Measurements from ENCODE around the gene BABAM2.
"Not testable (repeated sequence)": the region's sequence is repeated elsewhere in the genome, so short reads cannot be mapped to it uniquely, and the experiment has no call there.

Gene BABAM2

DNA sequence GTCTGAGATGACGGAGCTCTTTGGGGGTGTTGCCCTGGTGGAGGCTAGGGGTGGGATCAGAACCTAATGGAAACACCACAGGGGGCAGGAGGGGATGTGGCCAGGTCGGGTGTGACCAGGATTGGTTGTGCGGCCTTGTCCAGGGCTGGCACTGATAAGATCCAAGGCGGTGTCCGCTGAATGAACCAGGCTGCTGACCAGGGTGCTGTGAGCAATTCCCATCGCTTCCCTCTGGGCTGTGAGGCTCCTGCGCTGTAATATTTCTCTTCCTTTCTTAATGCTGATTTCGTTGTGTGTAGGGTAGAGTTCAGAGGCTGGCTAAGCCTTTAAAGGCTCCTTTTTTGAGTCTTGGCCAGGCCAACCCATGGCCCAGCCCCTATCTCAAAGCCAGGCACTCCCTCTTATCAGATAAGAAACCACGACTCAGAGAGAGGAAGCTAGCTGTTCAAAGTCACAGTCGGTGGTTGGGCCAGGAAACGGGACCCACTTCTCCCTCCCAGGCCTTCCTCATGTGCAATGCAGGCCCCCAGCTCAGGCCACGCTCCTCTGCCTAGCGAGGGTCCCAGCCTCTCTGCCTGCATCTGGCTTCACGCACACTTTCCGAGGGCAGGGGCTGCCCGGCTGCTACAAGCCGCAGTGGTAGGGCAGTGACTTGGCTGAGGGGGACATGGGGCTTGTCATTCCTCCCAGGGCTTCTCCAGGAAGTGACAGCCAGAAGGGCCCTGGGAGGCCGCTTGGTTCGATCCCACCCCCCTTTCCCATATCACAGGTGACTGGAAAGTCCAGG is 476.2 kb downstream of the BABAM2 start:
- no peak for DNase-seq (ENCODE audit: low read depth in 1 of 2, low spot score in 1 of 2)

DNA sequence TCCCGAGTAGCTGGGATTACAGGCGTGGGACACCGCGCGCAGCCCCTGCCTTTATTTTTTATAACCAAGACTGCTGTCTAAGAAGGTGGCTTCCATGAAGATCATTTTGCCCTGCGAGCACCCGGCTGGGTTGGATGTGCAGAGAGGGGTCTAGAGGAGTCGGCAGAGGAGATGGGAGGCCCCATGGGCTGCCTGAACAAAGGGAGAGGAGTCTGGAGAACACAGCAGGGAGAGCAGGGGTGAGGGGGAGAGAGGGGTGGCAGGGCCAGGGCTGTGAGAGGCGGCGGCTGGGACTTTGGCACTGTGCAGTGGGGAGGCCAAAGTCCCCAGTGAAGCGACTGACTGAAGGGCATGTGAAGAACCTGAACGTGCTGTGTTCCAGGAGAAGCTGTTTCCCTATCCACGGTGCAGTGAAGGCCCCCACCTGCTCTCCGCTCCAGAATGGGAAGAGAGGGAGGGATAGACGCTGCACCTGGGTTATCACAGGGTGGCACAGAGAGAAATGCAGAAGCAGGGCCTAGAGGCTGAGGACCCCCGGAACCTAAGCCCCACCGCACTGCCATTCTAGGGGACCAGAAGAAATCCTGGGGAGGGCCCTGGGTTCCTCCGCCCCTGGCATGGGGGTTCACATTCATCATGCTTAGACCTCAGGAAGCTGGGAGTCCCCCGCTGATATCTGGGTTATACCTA is 477.3 kb downstream of the BABAM2 start:
- DNase-seq (ENCODE audit: low read depth in 1 of 2, low spot score in 1 of 2): no peak

DNA sequence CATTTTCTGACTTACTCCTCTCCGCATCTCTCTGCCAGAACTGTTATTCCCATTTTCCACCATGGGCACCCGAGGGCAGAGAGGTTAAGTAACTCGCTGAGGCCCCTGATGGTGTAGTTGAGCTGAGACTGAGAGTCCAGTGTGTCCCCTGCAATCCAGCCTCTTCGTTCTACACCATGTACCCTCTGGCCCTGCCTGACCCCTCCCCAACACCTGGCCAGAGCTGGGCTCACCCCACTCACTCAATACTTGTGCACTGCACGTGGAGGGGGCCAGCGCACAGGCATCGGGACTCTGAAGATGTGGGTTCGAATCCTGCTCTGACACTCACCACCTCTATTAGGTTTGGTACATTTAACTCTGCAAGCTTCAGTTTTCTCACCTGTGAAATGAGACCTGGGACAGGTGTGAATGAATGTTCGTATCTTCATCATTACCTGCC is 477.8 kb downstream of the BABAM2 start:
- no peak for DNase-seq (ENCODE audit: low read depth in 1 of 2, low spot score in 1 of 2)

DNA sequence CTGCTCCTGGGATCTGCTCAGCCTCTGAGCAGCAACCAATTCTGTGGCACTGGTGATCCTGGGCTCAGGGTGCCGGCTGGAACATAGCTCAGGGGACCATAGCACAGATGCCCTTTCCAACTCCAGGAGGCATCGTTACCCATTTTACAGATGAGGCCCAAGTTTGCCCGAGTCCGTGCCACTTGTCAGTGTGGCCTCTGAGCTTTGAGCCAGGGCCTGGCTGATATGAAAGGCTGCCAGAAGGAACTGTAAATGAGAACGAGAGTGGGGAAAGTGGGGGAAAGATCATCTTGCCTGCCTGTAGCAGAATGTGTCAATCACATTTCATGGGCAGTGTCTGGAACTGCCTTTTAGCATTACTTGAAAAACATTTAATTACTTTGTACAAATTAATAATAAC is 478.8 kb downstream of the BABAM2 start:
- no peak for DNase-seq (ENCODE audit: low read depth in 1 of 2, low spot score in 1 of 2)

DNA sequence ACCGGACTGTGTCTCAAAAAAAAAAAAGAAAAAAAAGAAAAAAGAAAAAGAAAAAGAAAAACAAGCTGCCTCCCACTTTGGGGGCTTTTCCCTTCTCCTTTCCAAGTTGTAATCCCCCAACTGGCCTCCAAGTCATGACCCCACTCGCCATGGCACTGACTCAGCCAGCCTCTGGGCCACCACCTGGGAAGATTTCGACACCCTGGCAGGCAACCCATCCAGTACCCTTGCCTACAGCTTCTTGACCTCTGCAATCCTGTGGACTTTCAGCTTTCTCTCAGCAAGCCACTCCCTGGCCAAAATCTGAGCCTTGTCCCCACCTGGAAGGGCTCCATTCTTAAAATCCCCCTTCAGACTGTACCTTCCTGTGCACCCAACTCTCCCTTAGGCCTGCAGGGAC is 479.8 kb downstream of the BABAM2 start:
- DNase-seq (ENCODE audit: low read depth in 1 of 2, low spot score in 1 of 2): no peak

DNA sequence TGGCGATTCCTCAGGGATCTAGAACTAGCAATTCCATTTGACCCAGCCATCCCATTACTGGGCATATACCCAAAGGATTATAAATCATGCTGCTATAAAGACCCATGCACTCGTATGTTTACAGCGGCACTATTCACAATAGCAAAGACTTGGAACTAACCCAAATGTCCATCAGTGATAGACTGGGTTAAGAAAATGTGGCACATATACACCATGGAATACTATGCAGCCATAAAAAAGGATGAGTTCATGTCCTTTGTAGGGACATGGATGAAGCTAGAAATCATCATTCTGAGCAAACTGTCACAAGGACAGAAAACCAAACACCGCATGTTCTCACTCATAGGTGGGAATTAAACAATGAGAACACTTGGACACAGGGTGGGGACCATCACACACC is 481.2 kb downstream of the BABAM2 start:
- not testable (repeated sequence) for DNase-seq (ENCODE audit: low read depth in 1 of 2, low spot score in 1 of 2)

DNA sequence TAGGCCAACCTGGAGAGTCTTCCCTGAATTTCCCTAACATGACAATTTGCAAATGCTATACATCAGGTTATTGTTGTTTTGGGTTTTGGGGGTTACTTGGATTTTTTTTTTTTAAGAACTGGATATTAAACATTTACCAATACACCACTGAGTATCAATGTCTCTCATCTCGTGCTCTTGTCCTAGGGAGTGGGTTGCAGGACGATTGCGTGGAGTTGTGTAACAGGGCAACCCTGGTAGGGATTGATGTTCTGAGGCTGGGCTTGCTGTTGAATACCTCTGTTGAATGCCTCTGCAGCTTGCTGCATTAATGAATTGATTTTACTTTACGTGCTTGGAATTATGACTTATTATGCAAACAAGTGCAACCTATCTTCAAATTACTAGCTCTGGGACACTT is 483.3 kb downstream of the BABAM2 start:
- DNase-seq (ENCODE audit: low read depth in 1 of 2, low spot score in 1 of 2): no peak

DNA sequence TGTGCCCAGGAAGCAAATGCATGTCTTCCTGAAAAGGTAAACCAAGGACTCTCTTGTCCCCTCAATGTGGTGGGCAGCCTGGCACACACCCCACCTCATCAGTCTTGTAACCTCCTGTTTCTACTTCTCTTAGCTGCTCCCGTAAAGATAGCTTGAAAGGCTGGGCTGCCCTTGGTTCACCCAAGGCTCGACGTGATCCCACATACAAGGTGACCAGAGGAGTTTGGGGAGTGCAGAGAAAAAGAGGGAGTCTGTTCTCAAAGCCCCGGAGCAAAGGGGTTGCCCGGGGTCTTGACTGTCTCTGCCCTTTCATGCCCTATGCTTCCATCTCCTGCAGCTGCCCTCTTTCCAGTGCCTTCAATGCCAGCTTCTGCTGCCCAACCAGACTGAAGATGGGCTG is 483.8 kb downstream of the BABAM2 start:
- DNase-seq (ENCODE audit: low read depth in 1 of 2, low spot score in 1 of 2): no peak

DNA sequence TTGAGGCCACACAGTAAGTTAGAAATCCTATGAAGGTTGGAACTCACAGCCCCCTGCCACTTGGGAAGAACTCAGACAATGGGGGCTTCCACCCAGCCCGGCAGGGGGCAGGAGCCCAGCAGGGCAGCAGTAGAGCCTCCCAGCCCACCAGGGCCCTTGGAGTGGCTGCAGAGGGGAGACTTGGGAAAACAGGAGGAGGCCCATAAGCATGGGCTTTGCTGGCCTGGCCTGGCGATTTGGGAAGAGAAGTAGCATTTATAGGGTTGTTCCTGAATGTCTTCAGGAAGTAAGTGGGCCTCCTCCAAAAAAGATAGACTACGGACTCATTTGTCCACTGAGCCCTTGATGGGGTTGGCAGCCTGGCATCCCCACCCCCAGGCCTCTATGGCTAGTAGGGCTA is 484.7 kb downstream of the BABAM2 start:
- DNase-seq (ENCODE audit: low read depth in 1 of 2, low spot score in 1 of 2): no peak

DNA sequence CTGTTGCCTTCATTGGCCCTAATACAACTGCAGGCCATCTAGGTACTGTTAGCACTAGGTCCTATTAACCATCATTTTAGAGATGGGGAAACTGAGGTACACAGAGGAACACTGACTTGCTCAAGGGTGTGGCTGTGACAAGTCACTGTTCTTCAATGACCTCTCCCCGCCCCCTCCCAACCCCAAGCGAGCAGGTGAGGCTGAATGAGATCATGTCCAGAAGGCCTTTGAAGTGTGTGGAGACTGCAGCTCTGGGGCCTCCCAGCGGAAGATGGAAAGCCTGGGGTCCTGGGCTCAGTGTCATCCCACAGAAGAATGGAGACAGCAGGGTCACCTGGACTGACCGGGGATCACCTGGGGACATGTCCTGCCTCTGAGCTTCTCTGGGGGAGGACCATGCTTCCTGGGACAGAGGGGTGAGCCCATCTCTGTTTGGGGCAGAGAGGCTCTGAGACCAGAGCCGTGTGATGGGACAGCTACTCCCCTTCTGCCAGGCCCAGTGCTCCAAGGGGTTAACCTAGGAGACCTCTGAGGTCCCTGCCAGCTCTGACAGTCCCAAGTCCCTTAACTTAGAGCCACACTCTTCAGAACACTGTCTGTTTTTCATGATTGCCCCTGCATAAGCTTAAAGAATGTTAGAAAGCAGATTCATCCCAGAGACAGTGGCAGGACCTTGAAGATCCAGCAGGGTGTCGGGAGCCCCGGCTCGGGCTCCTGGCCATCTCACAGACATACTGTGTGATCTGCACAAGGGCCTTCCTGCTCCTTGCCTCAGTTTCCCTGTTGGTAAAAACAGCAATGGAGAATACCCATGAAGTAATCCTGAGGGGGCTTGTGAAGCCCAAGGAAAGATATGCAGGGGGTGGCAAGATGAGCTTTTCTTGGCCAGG is 485.5 kb downstream of the BABAM2 start:
- DNase-seq (ENCODE audit: low read depth in 1 of 2, low spot score in 1 of 2): no peak

DNA sequence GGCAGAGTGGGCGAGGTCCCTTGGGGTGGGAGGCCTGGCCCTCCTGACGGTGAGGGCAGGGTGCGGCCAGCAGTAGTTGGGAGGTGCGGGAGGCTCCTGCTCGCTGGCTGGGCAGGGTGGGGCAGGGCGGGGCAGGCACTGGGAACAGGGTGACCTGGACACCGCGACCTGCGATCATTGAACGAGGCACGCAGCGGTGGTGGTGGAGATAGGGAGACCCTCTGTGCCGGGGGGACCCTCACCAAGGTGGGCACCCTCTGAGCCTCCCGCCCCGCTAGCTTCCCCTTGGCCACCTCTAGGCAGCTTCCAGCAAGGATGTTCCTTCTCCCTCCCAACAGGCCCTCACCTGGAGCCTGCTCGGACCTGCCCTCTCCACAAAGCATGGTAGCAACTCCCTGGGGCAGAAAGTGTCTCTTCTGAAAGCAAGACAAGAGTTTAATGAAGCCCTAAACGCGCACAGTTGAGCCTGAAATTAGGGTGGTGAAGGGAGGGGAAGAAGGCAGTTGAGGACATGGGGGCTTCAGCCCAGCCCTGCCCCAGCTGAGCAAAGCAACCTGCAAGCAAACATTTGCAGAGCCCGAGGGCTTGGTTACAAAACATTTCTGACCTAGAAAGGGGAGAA is 486.8 kb downstream of the BABAM2 start:
- no peak for DNase-seq (ENCODE audit: low read depth in 1 of 2, low spot score in 1 of 2)

DNA sequence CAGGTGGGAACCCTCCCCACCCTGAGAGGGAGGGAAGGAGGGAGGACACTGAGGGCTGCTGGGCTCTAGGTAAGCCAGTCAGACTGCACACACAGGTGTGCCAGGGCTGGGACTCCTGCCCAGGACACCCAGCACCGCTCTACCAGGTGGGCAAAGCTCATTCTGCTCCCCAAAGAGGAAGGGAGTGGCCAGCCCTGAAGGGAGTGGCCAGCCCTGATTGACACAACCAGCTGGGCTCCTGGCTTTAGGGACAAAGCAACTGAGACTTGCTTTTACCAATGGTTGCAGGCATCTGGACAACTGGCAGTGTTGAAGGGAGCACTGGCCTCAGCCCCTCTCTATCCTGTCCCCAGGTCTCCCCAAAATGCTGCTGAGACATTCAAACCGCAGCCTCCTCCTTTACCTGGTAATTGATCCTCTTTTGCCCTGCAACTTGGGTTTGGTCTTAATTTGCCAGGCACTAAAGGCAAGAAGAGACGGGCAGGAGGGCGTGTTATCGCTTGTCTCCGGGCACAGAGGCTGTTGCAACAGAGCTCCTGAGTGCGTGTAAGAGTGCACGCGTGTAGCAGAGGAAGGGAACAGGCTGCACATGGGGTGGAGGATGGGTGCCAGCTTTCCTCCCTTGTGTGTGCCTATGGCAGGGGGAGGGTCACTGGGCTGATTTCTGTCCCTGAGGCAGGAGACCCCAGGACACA is 487.6 kb downstream of the BABAM2 start:
- DNase-seq (ENCODE audit: low read depth in 1 of 2, low spot score in 1 of 2): no peak

DNA sequence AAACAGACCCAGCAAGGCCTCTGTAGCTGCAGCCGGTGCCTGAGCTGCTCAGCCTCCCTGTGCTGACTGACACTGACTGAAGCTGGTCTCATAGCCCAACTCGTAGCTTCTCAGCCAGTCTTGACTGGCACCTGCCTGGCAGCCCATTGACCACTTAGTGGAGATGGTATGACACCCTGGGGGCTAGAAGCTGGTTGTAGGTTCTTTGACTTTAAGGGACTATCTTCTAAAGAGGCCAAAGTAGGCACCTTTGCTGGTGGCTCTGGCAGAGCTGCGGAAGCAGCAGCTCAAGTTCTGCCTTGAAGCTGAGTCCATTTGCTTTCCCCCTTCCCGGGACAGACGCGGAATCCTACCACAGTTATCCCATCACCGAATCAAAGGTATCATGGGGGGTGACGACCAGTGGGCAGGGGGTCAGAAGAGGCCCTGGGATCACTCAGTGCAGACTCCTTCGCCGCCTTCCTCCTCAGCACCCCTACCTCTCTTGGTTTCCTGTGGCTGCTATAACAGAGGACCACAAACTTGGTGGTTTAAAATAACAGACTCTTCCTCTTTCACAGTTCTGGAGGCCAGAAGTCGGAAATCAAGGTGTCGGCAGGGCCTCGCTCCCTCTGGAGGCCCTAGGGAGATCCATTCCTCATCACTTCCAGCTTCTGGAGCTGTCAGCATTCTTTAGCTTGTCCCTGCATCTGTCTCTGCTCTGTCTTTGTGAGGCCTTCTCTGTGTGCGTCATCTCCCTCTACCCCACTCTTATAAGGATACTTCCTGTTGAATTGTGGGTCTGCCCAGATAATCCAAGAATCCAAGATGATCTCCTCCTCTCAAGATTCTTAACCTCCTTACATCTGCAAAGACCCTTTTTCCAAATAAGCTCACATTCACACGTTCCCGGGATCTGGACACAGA is 488.4 kb downstream of the BABAM2 start:
- DNase-seq (ENCODE audit: low read depth in 1 of 2, low spot score in 1 of 2): no peak

DNA sequence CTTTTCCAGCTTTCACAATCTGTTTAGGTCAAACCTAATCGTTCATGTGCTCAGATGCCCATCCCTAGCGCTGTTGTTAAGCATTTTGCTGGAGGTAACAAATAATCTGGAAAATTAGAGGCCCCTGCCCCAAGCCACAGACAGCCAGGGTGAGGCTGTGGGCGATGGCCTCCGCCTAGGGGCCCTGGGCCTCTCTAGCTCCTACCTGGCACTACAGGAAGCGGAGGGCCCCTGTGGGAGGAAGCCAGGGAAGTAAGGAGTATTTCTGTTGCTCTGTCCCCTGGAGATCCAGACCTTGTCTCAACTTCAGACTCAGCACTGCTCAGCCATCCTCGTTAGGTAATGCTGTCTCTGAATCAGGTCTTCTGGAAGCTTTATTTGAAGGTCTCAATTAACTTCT is 489.7 kb downstream of the BABAM2 start:
- no peak for DNase-seq (ENCODE audit: low read depth in 1 of 2, low spot score in 1 of 2)

DNA sequence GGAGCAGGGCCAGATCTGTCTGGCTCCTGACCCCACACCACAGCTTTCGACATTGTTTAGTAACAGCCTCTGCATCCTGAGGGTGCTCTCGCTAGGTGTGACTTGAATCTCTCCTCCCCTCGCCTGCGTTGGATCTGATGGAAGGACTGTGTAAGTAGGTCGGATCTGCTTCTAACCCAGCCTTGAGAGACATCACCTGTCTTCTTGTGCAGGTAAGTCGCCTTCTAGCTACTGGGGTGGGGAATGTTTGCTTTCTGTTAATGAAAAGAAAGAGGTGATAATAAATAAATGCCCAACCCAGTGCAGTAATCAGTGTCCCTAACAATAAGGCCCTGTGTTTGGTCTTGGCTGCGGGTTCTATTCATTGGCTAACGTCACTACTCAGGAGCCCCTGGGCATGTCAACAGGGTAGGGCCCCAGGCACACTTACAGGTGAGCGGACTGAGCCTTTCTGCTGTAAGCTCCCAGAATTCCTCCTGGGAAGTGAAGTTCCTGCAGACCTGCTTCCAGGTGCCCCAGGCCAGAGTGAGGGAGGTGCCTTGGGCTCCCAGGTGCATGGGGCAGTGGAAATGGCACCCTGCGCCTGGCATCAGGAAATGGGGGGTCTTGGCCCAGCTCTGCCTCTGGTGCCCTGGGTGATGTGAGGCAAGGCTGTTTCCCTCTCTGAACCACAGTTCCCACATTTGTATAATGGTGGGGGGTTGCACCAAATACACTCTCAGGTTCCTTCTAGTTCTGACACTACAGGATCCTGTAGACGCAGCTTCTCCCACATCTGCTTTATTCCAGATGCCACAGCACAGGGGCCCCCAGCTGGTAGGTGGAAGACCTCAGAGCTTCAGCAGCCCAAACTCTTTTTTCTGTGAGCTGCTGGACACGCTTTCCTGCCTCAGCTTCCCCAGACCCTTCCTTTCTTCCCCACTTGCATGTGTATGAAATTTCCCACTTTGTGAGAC is 491.0 kb downstream of the BABAM2 start:
- no peak for DNase-seq (ENCODE audit: low read depth in 1 of 2, low spot score in 1 of 2)

DNA sequence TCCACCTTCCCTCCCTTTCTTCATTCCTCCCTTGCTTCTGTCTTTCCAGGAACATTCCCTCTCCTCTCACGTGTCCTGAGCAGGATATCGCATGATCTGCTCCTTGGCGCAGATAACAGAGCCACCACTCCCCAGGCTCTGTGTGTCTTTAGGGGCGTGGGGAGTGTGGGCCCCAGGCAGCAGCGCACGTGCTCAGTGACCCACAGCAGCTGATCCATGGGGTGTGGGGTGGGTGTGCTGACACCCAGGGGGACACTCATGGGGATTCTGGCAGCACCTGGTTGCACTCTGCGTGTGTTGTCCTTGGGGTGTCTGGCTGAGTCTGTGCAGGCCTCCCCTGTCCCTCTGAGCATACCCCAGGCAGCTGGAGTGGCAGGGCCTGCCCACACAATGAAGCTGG is 492.2 kb downstream of the BABAM2 start:
- no peak for DNase-seq (ENCODE audit: low read depth in 1 of 2, low spot score in 1 of 2)

DNA sequence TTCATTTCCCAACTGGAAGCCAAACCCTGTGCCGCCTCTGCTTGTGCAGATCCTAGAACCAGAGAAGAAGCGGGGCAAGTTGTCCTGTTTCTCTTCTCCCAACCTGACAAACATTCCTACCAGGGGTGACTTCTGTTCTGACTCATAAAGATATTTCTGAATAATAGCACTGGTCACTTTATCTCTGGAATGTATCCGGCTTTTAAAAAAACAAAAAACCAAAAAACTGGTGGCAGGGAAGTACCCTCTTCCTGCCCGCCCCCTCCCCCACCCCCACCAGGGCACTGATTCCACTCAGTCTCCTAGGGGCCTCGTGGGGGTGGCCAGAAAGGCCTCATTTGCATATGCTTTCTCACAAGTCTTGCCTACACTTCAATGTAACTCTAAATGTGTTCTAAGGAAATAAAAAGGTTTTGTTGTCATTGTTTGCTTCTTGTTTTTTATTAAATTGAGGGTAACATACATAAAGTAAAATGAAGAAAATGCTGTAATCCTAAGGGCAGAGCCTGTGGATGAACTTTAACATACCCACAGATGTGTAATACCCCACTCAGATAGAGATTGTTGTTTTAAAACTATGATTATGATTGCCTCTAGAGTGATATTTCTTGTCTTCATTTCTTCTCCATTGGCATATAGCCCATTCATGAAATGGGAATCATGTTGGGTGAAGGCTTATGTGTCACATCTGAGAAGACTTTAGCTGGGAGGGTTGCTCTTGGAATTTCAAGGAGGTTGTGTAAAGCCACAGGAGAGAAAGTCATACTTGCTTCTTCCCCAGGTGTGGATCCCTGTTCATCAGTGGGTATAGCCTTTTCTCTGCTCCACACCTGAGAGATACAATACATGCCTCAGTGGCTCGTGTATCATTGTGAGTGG is 496.8 kb downstream of the BABAM2 start:
- no peak for DNase-seq (ENCODE audit: low read depth in 1 of 2, low spot score in 1 of 2)
